CD4-positive, alpha-beta T cell (primary cell): ENCODE measurements around the gene MAP3K14. TPM values are rescaled to one million over a fixed set of nuclear protein-coding genes. Genes with fewer than 3 reads are reported as not detected.

Source experiments
- ATAC-seq: fragments of 200-7000 bp; cut with Tn5 transposase; one replicate; pipeline ENCODE4 v1.10.0; 2022; ENCODE audit warnings: mild to moderate bottlenecking; ENCODE audit not compliant: poor library complexity
- CTCF ChIA-PET: fragments of 350-600 bp; sonication (Branson Sonifier 250); formaldehyde crosslinking; loops from one replicate; lab custom pipeline; 2021; ENCODE audit warnings: antibody characterized with exemption, inconsistent platforms; lab: Charles Lee
- POLR2A ChIA-PET: fragments of 350-600 bp; sonication (Branson Sonifier 250); formaldehyde crosslinking; loops from one replicate; lab custom pipeline; 2021; ENCODE audit warnings: antibody characterized with exemption, inconsistent platforms; lab: Charles Lee
- DNase-seq, 14 experiments: peaks; one replicate each; pipeline ENCODE4 v3.0.0-alpha.2; 2013 to 2020; ENCODE audit warnings: mixed read lengths in 2 of 14
- H3K27ac ChIP-seq, 2 donors: one replicate each; pipeline versions ENCODE4 v1.5.1 to v1.7.0; 2013; ENCODE audit warnings: low read length in 2 of 2, low read depth in 1 of 2, mild to moderate bottlenecking in 1 of 2
- H3K27me3 ChIP-seq, 2 experiments: 1 replicate in 1 of 2; 2 replicates in 1 of 2; pipeline versions ENCODE4 v1.6.1 to v1.7.0; 2013; ENCODE audit warnings: low read length in 2 of 2, control low read depth in 1 of 2, mild to moderate bottlenecking in 1 of 2, moderate library complexity in 1 of 2; ENCODE audit not compliant: insufficient read depth in 2 of 2, control insufficient read depth in 1 of 2
- H3K36me3 ChIP-seq: one replicate; pipeline ENCODE4 v1.6.1; 2013; ENCODE audit warnings: low read length, control low read depth; ENCODE audit not compliant: insufficient read depth
- H3K4me1 ChIP-seq: one replicate; pipeline ENCODE4 v1.6.1; 2013; ENCODE audit warnings: low read length, control low read depth; ENCODE audit not compliant: insufficient read depth
- H3K4me3 ChIP-seq: one replicate; pipeline ENCODE4 v1.5.1; 2013; ENCODE audit warnings: mild to moderate bottlenecking, low read length, moderate library complexity
- H3K9me3 ChIP-seq, 2 experiments: 1 replicate in 1 of 2; 2 replicates in 1 of 2; pipeline versions ENCODE4 v1.6.1 to v1.7.0; 2013; ENCODE audit warnings: low read length in 2 of 2, mild to moderate bottlenecking in 2 of 2, control low read depth in 1 of 2, moderate library complexity in 1 of 2; ENCODE audit not compliant: control insufficient read depth in 1 of 2, insufficient read depth in 1 of 2
- H3K27ac Mint-ChIP-seq: one replicate; pipeline ENCODE4 v1.8.0; 2020; ENCODE audit warnings: mixed read lengths
- H3K27me3 Mint-ChIP-seq: one replicate; pipeline ENCODE4 v1.8.0; 2021; ENCODE audit warnings: mixed read lengths
- H3K36me3 Mint-ChIP-seq: one replicate; pipeline ENCODE4 v1.8.0; 2021; ENCODE audit warnings: low read depth, mixed read lengths
- H3K4me1 Mint-ChIP-seq: one replicate; pipeline ENCODE4 v1.8.0; 2021; ENCODE audit warnings: low read depth, mixed read lengths
- H3K4me3 Mint-ChIP-seq: one replicate; pipeline ENCODE4 v1.8.0; 2020; ENCODE audit warnings: mild to moderate bottlenecking, mixed read lengths
- H3K9me3 Mint-ChIP-seq: one replicate; pipeline ENCODE4 v1.8.0; 2020; ENCODE audit warnings: mixed read lengths
- CTCF ChIP-seq: fragments of 200-600 bp; IDR thresholded peaks from one replicate; pipeline ENCODE4 v1.8.0; 2022; ENCODE audit warnings: antibody characterized with exemption, mild to moderate bottlenecking
- intact Hi-C, 2 experiments: fragments of 100-400 bp; cut with DNase I in 1 of 2; cut with micrococcal nuclease in 1 of 2; formaldehyde crosslinking; loops; one replicate each; pipeline versions ENCODE4 v1.15.1 to v1.9.0; 2023 to 2025; cut with DNase I, micrococcal nuclease
- total RNA-seq, 174 experiments: library from RNA in 2 of 174; stranded (reverse) in 2 of 174; gene quantifications; one replicate each; pipeline ENCODE4 v1.2.3 and lab custom pipeline; 2021 to 2026

Gene MAP3K14
- total RNA-seq, 2 experiments from 2014 or later, result 41.4 to 46.5 TPM

- ATAC-seq, result no peak
- H3K4me3 ChIP-seq, result no peak overlapping the region
- peaks cover 10% of the 10 kb centered on the region for H3K4me1 ChIP-seq
- POLR2A ChIA-PET, result no interaction called here
- peaks cover 43% of the 10 kb centered on the region for H3K36me3 ChIP-seq
- Mint-ChIP-seq H3K4me1 (peaks cover 12% of the 10 kb centered on the region), H3K9me3 (no peaks in the 10 kb centered on the region), H3K27ac (no peak overlapping the region), H3K27me3 (no peaks in the 10 kb centered on the region), H3K4me3 (no peak overlapping the region), H3K36me3 (peaks cover 59% of the 10 kb centered on the region)
- no peaks in the 10 kb centered on the region for H3K9me3 ChIP-seq
- H3K27ac ChIP-seq, result no peak overlapping the region
- CTCF ChIA-PET, result interaction anchor here (0.7 to 5.1 kb wide), 2 partner anchors 33 to 105 kb away, joined by 3 to 83 read pairs; no protein-coding TSS in a partner anchor
- TF ChIP-seq CTCF, result no peak
- intact Hi-C loops, result loop anchor here in 1 of 2 experiments (2.0 kb wide), 1 partner anchor 37 kb away; the partner anchor contains the start of gene MAP3K14
- H3K27me3 ChIP-seq, result no peaks in the 10 kb centered on the region
- no peak for DNase-seq
These were observed 36.9 kb downstream of the MAP3K14 start for GRCh38 chr17:45279898-45280297.

- DNase-seq (no peak), ATAC-seq (no peak)
- H3K27me3 Mint-ChIP-seq, result no peaks in the 10 kb centered on the region
- Histone ChIP-seq H3K4me1 (peaks cover 6% of the 10 kb centered on the region), H3K27ac (no peak overlapping the region), H3K9me3 (no peaks in the 10 kb centered on the region), H3K27me3 (no peaks in the 10 kb centered on the region), H3K4me3 (no peak overlapping the region), H3K36me3 (peaks cover 41% of the 10 kb centered on the region)
- peaks cover 12% of the 10 kb centered on the region for H3K4me1 Mint-ChIP-seq
- CTCF ChIA-PET, result interaction anchor here (0.6 to 5.1 kb wide), 23 partner anchors 10 to 144 kb away, joined by 3 to 83 read pairs (median 6); partner anchors contain the start of gene MAP3K14
- no peak for TF ChIP-seq CTCF
- peaks cover 49% of the 10 kb centered on the region for H3K36me3 Mint-ChIP-seq
- POLR2A ChIA-PET, result interaction anchor here (0.7 to 2.7 kb wide), 11 partner anchors 30 to 132 kb away, joined by 3 to 45 read pairs (median 5); partner anchors contain the start of genes HEXIM1 and MAP3K14
- H3K27ac Mint-ChIP-seq, result no peak overlapping the region
- no peak overlapping the region for H3K4me3 Mint-ChIP-seq
- H3K9me3 Mint-ChIP-seq, result no peaks in the 10 kb centered on the region
- intact Hi-C loops, result loop anchor here (1.0 to 2.0 kb wide), 3 partner anchors 39 to 107 kb away; partner anchors contain the start of gene MAP3K14 (in 2 of the 2)
These were observed 38.8 kb downstream of the MAP3K14 start for GRCh38 chr17:45277992-45278391.

GRCh38 chr17:45277216-45277849 lies 39.5 kb downstream of the MAP3K14 start:
- peaks cover 12% of the 10 kb centered on the region for H3K4me1 Mint-ChIP-seq
- POLR2A ChIA-PET, result interaction anchor here (0.6 to 2.7 kb wide), 13 partner anchors 20 to 133 kb away, joined by 3 to 45 read pairs (median 5); partner anchors contain the start of genes FMNL1, HEXIM1 and MAP3K14
- Histone ChIP-seq H3K9me3 (no peaks in the 10 kb centered on the region), H3K27me3 (no peaks in the 10 kb centered on the region), H3K36me3 (peaks cover 41% of the 10 kb centered on the region), H3K4me3 (no peak overlapping the region), H3K4me1 (peaks cover 6% of the 10 kb centered on the region), H3K27ac (peak overlapping the region in 1 of 2 donors; percentile 22)
- no peaks in the 10 kb centered on the region for H3K27me3 Mint-ChIP-seq
- intact Hi-C loops, result loop anchor here (1.0 to 2.0 kb wide), 3 partner anchors 39 to 108 kb away; partner anchors contain the start of gene MAP3K14 (in 1 of the 2)
- DNase-seq (peak; percentile 84 to 97 (median 90)), ATAC-seq (peak; percentile 96)
- peaks cover 49% of the 10 kb centered on the region for H3K36me3 Mint-ChIP-seq
- no peak overlapping the region for H3K4me3 Mint-ChIP-seq
- TF ChIP-seq CTCF, result peak; percentile 83
- CTCF ChIA-PET, result interaction anchor here (0.5 to 5.1 kb wide), 40 partner anchors 11 to 403 kb away, joined by 3 to 83 read pairs (median 4); partner anchors contain the start of genes ACBD4 and MAP3K14
- H3K27ac Mint-ChIP-seq, result peak overlapping the region; percentile 51
- H3K9me3 Mint-ChIP-seq, result no peaks in the 10 kb centered on the region
